ENCODE measurements around the gene ZBTB4.

GRCh38 chr17:7508846-7509245 is 29.4 kb upstream of the ZBTB4 start:
- TF ChIP-seq YY1 (IDR thresholded peaks at IDR 0.05; ENCODE audit: insufficient read depth, insufficient read length) (no peak), SUZ12 (IDR thresholded peaks at IDR 0.05; ENCODE audit: extremely low read depth, insufficient read depth, insufficient read length) (no peak), ZNF274 (IDR thresholded peaks at IDR 0.05; ENCODE audit: low read depth, low read length) (no peak)
